HepG2 (cell line): ENCODE results near the gene ZNF606. TPM values are rescaled to one million over a fixed set of nuclear protein-coding genes. Genes with fewer than 3 reads are reported as not detected.
A peak's percentile ranks its signal among the peaks of the same experiment; 100 is the strongest.

Source experiments
- CEBPG ChIP-seq: IDR thresholded peaks from 2 replicates; pipeline ENCODE4 v1.6.1; 2016
- GTF2F1 ChIP-seq: fragments of 150-350 bp; IDR thresholded peaks from 2 replicates; pipeline ENCODE4 v1.6.1; 2014; ENCODE audit warnings: low read length
- HHEX ChIP-seq: IDR thresholded peaks from 2 replicates; pipeline ENCODE4 v1.6.1; 2016; ENCODE audit warnings: control low read depth
- HNF4A ChIP-seq: sonication (generic); formaldehyde crosslinking; IDR thresholded peaks from 2 replicates; pipeline ENCODE4 v1.4.0; 2020; ENCODE audit warnings: missing genetic modification reagents
- KDM4B ChIP-seq: sonication (generic); formaldehyde crosslinking; IDR thresholded peaks from 2 replicates; pipeline ENCODE4 v1.4.0; 2020; ENCODE audit warnings: missing genetic modification reagents
- KIAA2018 ChIP-seq: sonication (generic); formaldehyde crosslinking; IDR thresholded peaks from 2 replicates; pipeline ENCODE4 v1.5.0; 2020; ENCODE audit warnings: mild to moderate bottlenecking, missing genetic modification reagents, borderline replicate concordance
- SOX5 ChIP-seq: IDR thresholded peaks from 2 replicates; pipeline ENCODE4 v1.6.1; 2016; ENCODE audit warnings: borderline replicate concordance
- SRY ChIP-seq: sonication (generic); formaldehyde crosslinking; IDR thresholded peaks from 2 replicates; pipeline ENCODE4 v1.8.0; 2022; ENCODE audit warnings: mild to moderate bottlenecking, missing genetic modification reagents
- TEAD3 ChIP-seq: optimal IDR thresholded peaks from 2 replicates; pipeline ENCODE3; 2016; ENCODE audit warnings: borderline replicate concordance
- ZIK1 ChIP-seq: sonication (generic); formaldehyde crosslinking; IDR thresholded peaks from 2 replicates; pipeline ENCODE4 v1.5.0; 2020; ENCODE audit warnings: mild to moderate bottlenecking, low read depth, missing genetic modification reagents, borderline replicate concordance
- ZNF274 ChIP-seq: sonication (generic); formaldehyde crosslinking; IDR thresholded peaks from 2 replicates; pipeline ENCODE4 v1.5.1; 2020; ENCODE audit warnings: mild to moderate bottlenecking, missing genetic modification reagents
- ZNF282 ChIP-seq: fragments of 450-650 bp; IDR thresholded peaks from 2 replicates; pipeline ENCODE4 v1.6.1; 2018; ENCODE audit not compliant: partially characterized antibody
- ZNF44 ChIP-seq: sonication (generic); formaldehyde crosslinking; IDR thresholded peaks from 2 replicates; pipeline ENCODE4 v1.5.1; 2020; ENCODE audit warnings: mild to moderate bottlenecking, missing genetic modification reagents
- ZNF550 ChIP-seq: sonication (generic); formaldehyde crosslinking; IDR thresholded peaks from 2 replicates; pipeline ENCODE4 v1.4.0; 2020; ENCODE audit warnings: mild to moderate bottlenecking, missing genetic modification reagents, borderline replicate concordance
- ZNF710 ChIP-seq: sonication (generic); formaldehyde crosslinking; IDR thresholded peaks from 2 replicates; pipeline ENCODE4 v1.5.0; 2020; ENCODE audit warnings: mild to moderate bottlenecking, missing genetic modification reagents, borderline replicate concordance
- ZNF720 ChIP-seq: sonication (generic); formaldehyde crosslinking; IDR thresholded peaks from 2 replicates; pipeline ENCODE4 v1.4.0; 2020; ENCODE audit warnings: missing genetic modification reagents
- polyA plus RNA-seq, 8 experiments: library from polyadenylated mRNA; depleted of rRNA in 3 of 8; stranded (reverse) in 7 of 8; unstranded in 1 of 8; fragments of >200 nt; fragmentation: Illumina TruSeq in 4 of 8; extraction: Trizol in 4 of 8; gene quantifications; 2 replicates each; pipeline versions ENCODE4 v1.2.1 to v1.2.3, GENCODE V29; 2011 to 2016; ENCODE audit warnings: low read depth in 4 of 8, missing spikeins in 1 of 8, mixed read lengths in 1 of 8; ENCODE audit not compliant: insufficient read depth in 1 of 8
- total RNA-seq, 5 experiments: library from RNA; depleted of rRNA; stranded (reverse); fragments of >200 nt; fragmentation: Illumina TruSeq; extraction: Trizol; gene quantifications; 2 replicates each; pipeline ENCODE4 v1.2.3, GENCODE V29; 2016; ENCODE audit warnings: low read depth in 1 of 5
- TF ChIP-seq, protein P1 (sequence below): sonication (generic); formaldehyde crosslinking; IDR thresholded peaks from 2 replicates; pipeline ENCODE4 v1.8.0; 2022; ENCODE audit warnings: mild to moderate bottlenecking, missing genetic modification reagents, borderline replicate concordance

The ZNF606 gene
- total and polyA plus RNA-seq, 2 of the 13 experiments (the other 11 are each of a cell fraction or from before 2014, with no cell fraction given): 4.2 to 14.8 TPM

DNA sequence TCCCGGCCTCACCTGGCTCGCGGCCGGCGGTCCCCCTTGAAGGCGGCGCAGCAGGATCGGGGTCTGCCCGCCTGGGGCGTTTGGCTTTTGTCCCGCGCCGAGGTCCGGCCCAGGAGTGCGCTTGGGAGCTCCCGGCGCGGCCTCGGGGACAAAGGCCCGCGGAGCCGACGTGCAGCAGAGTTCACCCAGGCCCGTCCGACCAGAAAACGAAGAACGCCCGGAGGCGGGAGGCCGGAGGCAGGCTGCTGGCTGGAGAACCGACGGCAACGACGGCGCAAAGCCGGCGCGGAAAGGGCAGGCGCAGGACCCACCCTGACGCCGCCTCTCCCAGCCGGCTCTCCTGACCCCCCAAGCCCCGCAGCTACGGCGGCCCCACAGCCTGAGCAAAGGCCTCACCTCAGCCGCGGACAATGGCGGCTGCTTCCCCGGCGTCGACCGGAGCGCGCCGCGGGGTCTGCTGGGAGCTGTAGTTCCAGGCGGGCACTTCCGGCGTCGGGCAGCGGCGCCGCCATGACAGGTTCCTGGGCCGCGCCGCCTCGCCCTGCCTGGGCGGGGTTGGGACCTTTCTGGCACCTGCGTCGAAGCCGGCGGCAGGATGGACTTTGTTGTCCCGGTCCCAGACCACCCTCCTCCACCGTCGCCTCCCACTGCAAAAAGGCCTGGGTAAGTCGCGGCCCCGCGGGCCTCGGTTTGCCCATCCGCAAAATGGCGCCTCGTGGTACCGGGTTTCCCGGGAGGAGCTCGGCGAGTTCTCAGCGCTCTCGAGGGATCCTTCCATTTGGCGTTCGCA is at the start of gene ZNF606 (continued):
- TF ChIP-seq, protein P1, sequence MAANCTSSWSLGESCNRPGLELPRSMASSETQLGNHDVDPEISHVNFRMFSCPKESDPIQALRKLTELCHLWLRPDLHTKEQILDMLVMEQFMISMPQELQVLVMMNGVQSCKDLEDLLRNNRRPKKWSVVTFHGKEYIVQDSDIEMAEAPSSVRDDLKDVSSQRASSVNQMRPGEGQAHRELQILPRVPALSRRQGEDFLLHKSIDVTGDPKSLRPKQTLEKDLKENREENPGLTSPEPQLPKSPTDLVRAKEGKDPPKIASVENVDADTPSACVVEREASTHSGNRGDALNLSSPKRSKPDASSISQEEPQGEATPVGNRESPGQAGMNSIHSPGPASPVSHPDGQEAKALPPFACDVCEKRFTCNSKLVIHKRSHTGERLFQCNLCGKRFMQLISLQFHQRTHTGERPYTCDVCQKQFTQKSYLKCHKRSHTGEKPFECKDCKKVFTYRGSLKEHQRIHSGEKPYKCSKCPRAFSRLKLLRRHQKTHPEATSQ (CRISPR knock-in tag): 0 out of 2 replicates have a peak, but pooled peaks have one; percentile 16
- TF ChIP-seq ZNF710 (CRISPR knock-in tag) (no peak; the same call in 1 of the 2 replicates), HHEX (no peak), ZNF44 (CRISPR knock-in tag) (peak; percentile 72; the same call in 1 of the 2 replicates), ZNF274 (CRISPR knock-in tag) (peak; percentile 74; the same call in 1 of the 2 replicates), KIAA2018 (CRISPR knock-in tag) (no peak), ZNF282 (no peak), CEBPG (CRISPR knock-in tag) (no peak), GTF2F1 (no peak), SRY (peak; percentile 43; the same call in 1 of the 2 replicates), ZNF550 (no peak), KDM4B (CRISPR knock-in tag) (no peak), HNF4A (peak; percentile 4; the same call in 1 of the 2 replicates), SOX5 (peak; percentile 65), ZIK1 (CRISPR knock-in tag) (0 out of 2 replicates have a peak, but pooled peaks have one; percentile 65), ZNF720 (CRISPR knock-in tag) (no peak), TEAD3 (CRISPR knock-in tag) (peak; percentile 41)
